Gastroesophageal sphincter (tissue), 4 donors: ENCODE data around the gene DOK7. TPM values are rescaled to one million over a fixed set of nuclear protein-coding genes. Genes with fewer than 3 reads are reported as not detected.

Source experiments
- ATAC-seq: fragments of 150-250 bp; one replicate; pipeline ENCODE4 v1.9.1; 2016; ENCODE audit warnings: mild to moderate bottlenecking, moderate library complexity
- H3K27ac ChIP-seq, 4 donors: fragments of 200-600 bp; sonication (generic) in 3 of 4; 1 replicate in 3 of 4; 2 replicates in 1 of 4; pipeline ENCODE4 v1.5.1; 2016 to 2019
- H3K27me3 ChIP-seq: fragments of 200-600 bp; sonication (generic); one replicate; pipeline ENCODE4 v1.5.1; 2019
- H3K36me3 ChIP-seq, 2 donors: fragments of 200-600 bp; sonication (generic); one replicate each; pipeline ENCODE4 v1.5.1; 2019; ENCODE audit warnings: control low read depth in 1 of 2
- H3K4me1 ChIP-seq, 3 donors: fragments of 200-600 bp; sonication (generic); 1 replicate in 2 of 3; 2 replicates in 1 of 3; pipeline ENCODE4 v1.5.1; 2016 to 2019; ENCODE audit warnings: control low read depth in 2 of 3
- H3K4me3 ChIP-seq, 2 donors: fragments of 200-600 bp; sonication (generic); one replicate each; pipeline ENCODE4 v1.5.1; 2019; ENCODE audit warnings: mild to moderate bottlenecking in 1 of 2, moderate library complexity in 1 of 2
- H3K9me3 ChIP-seq, 3 donors: fragments of 200-600 bp; sonication (generic); one replicate each; pipeline ENCODE4 v1.5.1; 2017 to 2019; ENCODE audit warnings: control low read depth in 2 of 3
- CTCF ChIP-seq, 4 experiments: fragments of 200-600 bp in 2 of 4; fragments of 450-650 bp in 2 of 4; sonication (generic) in 1 of 4; IDR thresholded peaks; one replicate each; pipeline ENCODE4 v1.5.1; 2017 to 2019; ENCODE audit warnings: antibody characterized with exemption in 4 of 4, mild to moderate bottlenecking in 2 of 4, moderate library complexity in 2 of 4
- EP300 ChIP-seq: sonication (generic); formaldehyde crosslinking; IDR thresholded peaks from one replicate; pipeline ENCODE4 v1.6.1; 2017; ENCODE audit warnings: antibody characterized with exemption, mild to moderate bottlenecking
- POLR2A ChIP-seq, 2 donors: fragments of 450-650 bp; IDR thresholded peaks; one replicate each; pipeline ENCODE4 v1.6.1; 2017; ENCODE audit warnings: antibody characterized with exemption in 2 of 2, mild to moderate bottlenecking in 2 of 2, moderate library complexity in 1 of 2
- POLR2AphosphoS5 ChIP-seq: sonication (generic); formaldehyde crosslinking; IDR thresholded peaks from one replicate; pipeline ENCODE4 v1.6.1; 2017; ENCODE audit warnings: antibody characterized with exemption
- WGBS, 2 donors: methylation state at CpG; one replicate each; pipeline ENCODE4 v1.1.5; 2018; ENCODE audit warnings: low coverage in 1 of 2; 5-methylcytosine and 5-hydroxymethylcytosine counted together
- total RNA-seq, 4 donors: library from RNA; depleted of rRNA; stranded (reverse); fragments of >200 nt; gene quantifications; one replicate each; pipeline ENCODE4 v1.1.0, GENCODE V29; 2016

Gene DOK7
- total RNA-seq, 4 donors from 2014 or later: 0.32 to 5.3 (median 2.8) TPM

- Histone ChIP-seq H3K36me3 (no peaks in the 10 kb centered on the region), H3K27ac (no peak overlapping the region), H3K4me3 (no peak overlapping the region), H3K27me3 (no peaks in the 10 kb centered on the region), H3K9me3 (no peaks in the 10 kb centered on the region), H3K4me1 (peaks cover 0 to 21% (median 0%) of the 10 kb centered on the region in 3 donors)
- ATAC-seq: no peak
- TF ChIP-seq POLR2AphosphoS5 (no peak), EP300 (no peak), CTCF (IDR thresholded peaks at IDR 0.05) (no peak), POLR2A (IDR thresholded peaks at IDR 0.05) (no peak)
- WGBS, 2 donors: no CpG with 5 or more reads among the region's 7 CpGs
Observed at GRCh38 chr4:3440011-3440410, 23.1 kb upstream of the DOK7 start.

GRCh38 chr4:3440979-3441500, 22.1 kb upstream of the DOK7 start:
- WGBS, 2 donors: 80% methylated on average over 1 of the region's 15 CpGs; no CpG with 5 or more reads in 1 of the 2 donors
- no peak overlapping the region for H3K4me3 ChIP-seq
- H3K4me1 ChIP-seq: peaks cover 0 to 21% (median 0%) of the 10 kb centered on the region in 3 donors
- no peaks in the 10 kb centered on the region for H3K9me3 ChIP-seq
- no peaks in the 10 kb centered on the region for H3K27me3 ChIP-seq
- no peak overlapping the region for H3K27ac ChIP-seq
- TF ChIP-seq POLR2A (IDR thresholded peaks at IDR 0.05) (no peak), POLR2AphosphoS5 (no peak), CTCF (IDR thresholded peaks at IDR 0.05) (no peak), EP300 (no peak)
- no peak for ATAC-seq
- no peaks in the 10 kb centered on the region for H3K36me3 ChIP-seq

- TF ChIP-seq EP300 (no peak), POLR2A (IDR thresholded peaks at IDR 0.05) (no peak), CTCF (IDR thresholded peaks at IDR 0.05) (no peak), POLR2AphosphoS5 (no peak)
- H3K9me3 ChIP-seq: no peaks in the 10 kb centered on the region
- H3K4me3 ChIP-seq: no peak within 1 kb of the TSS
- WGBS, 2 donors: 86% methylated on average over 5 of the region's 27 CpGs; no CpG with 5 or more reads in 1 of the 2 donors
- ATAC-seq: no peak
- H3K4me1 ChIP-seq: peaks cover 0 to 14% (median 0%) of the 10 kb centered on the region in 3 donors
- H3K36me3 ChIP-seq: no peaks in the 10 kb centered on the region
- H3K27me3 ChIP-seq: no peaks in the 10 kb centered on the region
- no peak within 1 kb of the TSS for H3K27ac ChIP-seq
Observed at GRCh38 chr4:3441501-3442459, 21.3 kb upstream of the DOK7 start, which contains the start of gene HGFAC. TSS of gene HGFAC (plus strand) at chr4:3441968. CDS start at chr4:3442002, 34 bp downstream.

- 80% methylated on average over 1 of the region's 14 CpGs; no CpG with 5 or more reads in 1 of the 2 donors for WGBS, 2 donors
- TF ChIP-seq EP300 (no peak), POLR2A (IDR thresholded peaks at IDR 0.05) (no peak), CTCF (IDR thresholded peaks at IDR 0.05) (no peak), POLR2AphosphoS5 (no peak)
- H3K27me3 ChIP-seq: no peaks in the 10 kb centered on the region
- no peak for ATAC-seq
- H3K9me3 ChIP-seq: no peaks in the 10 kb centered on the region
- no peak overlapping the region for H3K4me3 ChIP-seq
- H3K27ac ChIP-seq: no peak overlapping the region
- H3K36me3 ChIP-seq: no peaks in the 10 kb centered on the region
- H3K4me1 ChIP-seq: peaks cover 0 to 10% (median 0%) of the 10 kb centered on the region in 3 donors
Observed at GRCh38 chr4:3442460-3442958, 20.6 kb upstream of the DOK7 start.
